Hematopoietic multipotent progenitor cell treated with erythropoietin and hydrocortisone succinate and interleukin-3 and kit ligand, for 17 days (in vitro differentiated cells): Measurements from ENCODE around the gene BLTP2.
"Not testable (repeated sequence)": the region's sequence is repeated elsewhere in the genome, so short reads cannot be mapped to it uniquely, and the experiment has no call there.

ENCODE experiments used
- DNase-seq: peaks from one replicate; pipeline ENCODE4 v3.0.0-alpha.2; 2015; ENCODE audit warnings: low spot score

BLTP2 gene

DNA sequence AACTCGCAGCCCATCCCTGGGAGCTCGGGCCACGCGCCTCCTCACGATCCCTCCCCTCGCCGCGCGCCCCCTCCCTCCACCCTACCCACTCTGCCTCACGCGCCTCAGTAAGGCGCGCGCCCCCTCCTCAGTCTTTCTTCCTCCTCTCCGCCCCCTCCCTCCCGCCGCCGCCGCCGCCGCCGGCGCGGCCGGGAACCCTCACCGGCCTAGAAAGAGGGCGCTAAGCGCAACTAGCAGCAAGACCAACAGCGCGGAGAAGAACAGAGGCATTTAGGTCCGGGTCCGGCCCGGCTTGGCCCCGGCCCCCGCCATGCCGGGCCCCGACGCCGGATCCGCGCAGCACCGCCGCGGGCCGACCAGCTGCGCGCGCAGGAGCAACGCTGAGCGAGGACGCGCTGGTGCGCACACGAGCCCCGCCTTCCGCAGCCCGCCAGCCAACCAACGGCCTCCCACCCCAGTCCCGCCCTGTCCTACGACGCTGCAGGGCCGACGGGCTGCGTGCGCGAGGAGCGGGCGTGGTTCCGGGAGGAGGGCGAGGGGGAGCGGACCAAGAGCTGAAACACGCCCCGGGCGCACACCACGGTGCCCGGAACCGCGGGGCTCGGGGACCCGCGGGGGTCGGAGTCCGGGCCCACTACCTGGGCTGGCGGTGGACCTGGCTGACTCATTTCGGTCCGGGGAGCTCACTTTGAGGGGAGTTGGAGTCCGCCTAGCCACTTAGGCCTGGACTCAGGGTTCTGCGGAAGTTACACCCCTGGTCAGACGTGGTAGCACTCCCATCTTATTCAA, at the start of gene BLTP2:
Gene BLTP2, minus strand, starts transcription at position 372 of the 789 bp plus-strand sequence. Its CDS starts 102 bp downstream, at position 270.
- peak; percentile 95 for DNase-seq

DNA sequence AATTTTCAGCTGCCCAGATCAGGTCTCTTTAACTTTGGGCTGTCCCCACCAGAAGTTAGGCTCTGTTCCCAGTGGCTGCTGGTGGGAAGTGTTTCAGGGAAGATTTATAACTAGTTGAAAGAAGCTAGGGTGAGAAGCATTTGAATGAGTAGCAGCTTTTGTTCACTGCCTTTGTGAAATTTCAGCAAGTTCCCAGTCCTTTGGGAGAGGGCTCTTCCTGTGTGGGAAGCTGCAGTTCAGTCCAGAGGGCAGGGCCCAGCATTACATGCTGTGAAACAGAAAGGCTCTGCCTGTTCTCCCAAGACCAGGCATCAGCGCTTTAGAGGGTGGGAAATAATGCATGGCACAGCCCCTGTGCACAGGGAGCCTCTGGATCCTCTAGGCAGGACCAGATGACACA, 48.9 kb upstream of the BLTP2 start:
- no peak for DNase-seq

- DNase-seq = no peak
These were observed 44.1 kb upstream of the BLTP2 start for GRCh38 chr17:28689011-28689410.

DNA sequence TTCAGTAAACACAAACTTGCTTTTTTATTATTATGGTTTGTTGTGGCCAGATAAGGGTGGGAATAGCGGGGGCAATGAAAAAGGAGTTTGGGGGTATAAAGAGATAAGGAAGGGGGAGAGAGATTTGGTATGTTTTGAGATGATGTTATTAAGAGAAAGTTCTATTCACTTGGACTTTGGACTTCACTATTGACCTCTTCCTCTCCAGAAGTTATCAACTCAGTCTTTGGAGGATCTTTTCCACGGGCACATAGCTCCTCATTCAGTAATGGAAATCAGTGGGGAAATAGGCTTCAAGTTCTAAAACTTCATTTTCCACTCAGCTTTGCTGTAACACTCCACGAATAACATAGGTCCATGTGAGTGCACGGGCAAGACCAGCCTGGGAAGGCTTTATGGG, 43.5 kb upstream of the BLTP2 start:
- DNase-seq = no peak

GRCh38 chr17:28686296-28686695, 41.3 kb upstream of the BLTP2 start:
- DNase-seq = no peak

DNA sequence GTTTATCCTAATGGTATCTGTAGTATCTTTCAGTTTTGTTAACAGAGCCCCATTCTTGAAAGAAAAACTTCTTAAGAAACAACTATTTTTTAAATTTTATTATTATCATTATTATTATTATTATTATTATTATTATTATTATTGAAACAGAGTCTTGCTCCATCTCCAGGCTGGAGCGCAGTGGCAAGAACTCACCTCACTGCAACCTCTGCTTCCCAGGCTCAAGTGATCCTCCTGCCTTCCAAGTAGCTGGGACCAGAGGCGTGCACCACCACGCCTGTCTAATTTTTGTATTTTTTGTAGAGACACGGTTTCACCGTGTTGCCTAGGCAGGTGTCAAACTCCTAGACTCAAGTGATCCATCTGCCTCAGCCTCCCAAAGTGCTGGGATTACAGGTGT, 40.4 kb upstream of the BLTP2 start:
- no peak for DNase-seq

DNA sequence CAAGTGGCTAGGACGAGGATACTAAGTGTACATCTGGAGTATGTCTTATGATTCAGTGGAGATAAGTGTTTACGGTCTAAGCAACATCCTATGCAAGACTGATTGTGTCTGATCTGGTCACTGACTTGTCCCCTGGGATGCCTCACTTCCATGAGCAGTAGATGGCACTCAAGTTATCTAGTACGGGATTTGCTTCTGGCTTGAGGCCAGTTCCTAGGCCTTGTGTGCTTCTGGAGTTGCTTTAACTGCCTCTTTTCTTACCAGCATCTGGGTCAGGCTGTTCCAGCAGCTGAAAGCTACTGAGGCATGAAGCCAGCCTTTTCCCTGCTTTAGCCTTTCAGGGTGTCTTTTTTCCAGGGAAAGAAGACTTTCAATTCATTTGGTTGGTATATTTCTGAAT, 40.0 kb upstream of the BLTP2 start:
- no peak for DNase-seq

DNA sequence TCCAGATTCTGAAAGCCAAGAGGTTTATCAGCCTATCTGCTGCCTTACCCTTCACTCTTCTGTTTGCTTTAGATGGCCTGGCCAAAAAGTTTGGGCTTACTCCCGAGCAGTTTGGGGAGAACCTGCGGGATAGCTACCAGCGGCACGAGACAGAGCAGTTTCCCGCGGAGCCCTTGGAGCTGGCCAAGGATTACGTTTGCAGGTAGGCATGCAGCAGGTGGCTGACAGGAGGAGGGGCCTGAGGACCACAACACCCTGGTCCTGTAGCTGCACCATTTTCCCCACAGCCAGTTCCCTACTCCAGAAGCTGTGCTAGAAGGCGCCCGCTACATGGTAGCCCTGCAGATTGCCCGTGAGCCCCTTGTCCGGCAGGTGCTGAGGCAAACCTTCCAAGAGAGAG, 37.7 kb upstream of the BLTP2 start:
- DNase-seq = no peak

- DNase-seq = peak; percentile 51
These were observed 31.0 kb upstream of the BLTP2 start for GRCh38 chr17:28675980-28676379.

GRCh38 chr17:28675490-28675889, 30.5 kb upstream of the BLTP2 start:
- DNase-seq = no peak

- no peak for DNase-seq
These were observed 25.0 kb upstream of the BLTP2 start for GRCh38 chr17:28669918-28670317.

- DNase-seq = no peak
These were observed 22.9 kb upstream of the BLTP2 start for GRCh38 chr17:28667870-28668269.

GRCh38 chr17:28665994-28666393, 21.0 kb upstream of the BLTP2 start:
- DNase-seq = no peak

GRCh38 chr17:28663723-28664122, 18.8 kb upstream of the BLTP2 start:
- no peak for DNase-seq

DNA sequence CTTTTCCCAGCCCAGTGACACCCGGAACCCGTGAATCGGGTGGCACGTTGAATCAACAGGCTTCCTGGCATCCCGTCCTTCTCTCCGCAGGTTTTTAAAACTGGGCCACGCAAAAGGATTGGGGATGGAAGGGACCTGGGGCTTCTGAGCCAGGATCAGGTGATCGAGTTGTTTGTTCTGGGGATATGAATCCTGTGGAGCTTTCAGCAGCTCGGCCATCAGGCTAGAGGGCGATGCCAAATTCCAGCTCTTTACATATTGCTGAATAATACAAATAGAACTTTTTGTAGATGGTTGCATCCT, 17.5 kb upstream of the BLTP2 start:
- DNase-seq = no peak

DNA sequence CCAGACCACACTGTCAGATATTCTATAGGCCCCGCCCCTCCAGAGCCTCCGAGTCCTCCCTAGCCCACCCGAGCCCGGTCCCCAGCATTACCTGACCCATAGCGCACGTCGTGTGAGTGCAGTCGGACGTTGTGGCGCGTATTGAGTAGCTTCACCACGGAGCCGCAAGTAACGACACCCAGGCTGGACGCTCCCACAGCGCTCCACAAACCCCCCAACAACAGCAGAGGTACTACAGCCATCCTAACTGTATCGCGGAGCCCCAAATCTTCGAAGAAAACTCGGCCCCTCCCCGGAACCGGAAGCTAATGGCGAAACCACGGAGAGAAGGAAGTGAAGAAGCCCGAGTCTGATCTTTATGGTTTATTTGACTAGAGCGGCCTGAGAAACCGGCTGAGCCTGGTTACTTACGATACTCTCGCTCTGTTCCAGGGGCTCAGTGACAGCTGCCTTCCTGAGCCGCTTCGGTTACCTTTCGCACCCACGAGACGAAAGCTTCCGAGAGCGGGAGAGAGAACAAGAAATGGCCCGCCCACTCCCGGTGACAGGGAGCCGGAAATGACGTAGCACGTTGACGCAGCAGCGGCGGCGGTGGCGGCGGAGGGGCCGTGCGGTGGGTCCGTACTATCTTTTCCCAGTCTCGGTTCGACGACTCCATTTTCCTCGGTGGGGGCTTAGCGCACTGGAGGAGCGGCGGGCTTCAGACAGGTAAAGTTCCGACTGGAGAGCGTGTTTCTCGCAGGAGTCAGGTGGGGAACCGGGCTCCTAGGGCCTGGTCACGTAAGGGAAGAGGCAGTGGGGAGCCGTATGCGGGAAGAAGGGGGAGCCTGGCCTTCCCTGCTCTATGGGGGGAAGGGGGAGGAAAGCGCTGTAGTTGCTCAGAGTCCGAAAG, 16.9 kb upstream of the BLTP2 start, which contains the start of the genes SDF2 and SUPT6H:
Gene SDF2, minus strand, starts transcription at position 272 of the 892 bp plus-strand sequence. Its CDS starts 30 bp downstream, at position 242.
Gene SUPT6H, plus strand, starts transcription at position 571 of the 892 bp plus-strand sequence. CDS start 11,197 bp downstream, outside the sequence.
- DNase-seq = peak; percentile 95

DNA sequence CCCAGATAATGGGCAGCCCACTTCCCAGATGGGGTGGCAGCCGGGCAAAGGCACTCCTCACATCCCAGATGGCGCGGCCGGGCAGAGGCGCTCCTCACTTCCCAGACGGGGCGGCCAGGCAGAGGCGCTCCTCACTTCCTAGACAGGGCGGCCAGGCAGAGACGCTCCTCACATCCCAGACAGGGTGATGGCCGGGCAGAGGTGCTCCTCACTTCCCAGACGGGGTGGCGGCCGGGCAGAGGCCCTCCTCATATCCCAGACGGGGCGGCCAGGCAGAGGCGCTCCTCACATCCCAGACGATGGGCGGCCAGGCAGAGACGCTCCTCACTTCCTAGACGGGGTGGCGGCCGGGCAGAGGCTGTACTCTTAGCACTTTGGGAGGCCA, 14.5 kb upstream of the BLTP2 start:
- DNase-seq = not testable (repeated sequence)

DNA sequence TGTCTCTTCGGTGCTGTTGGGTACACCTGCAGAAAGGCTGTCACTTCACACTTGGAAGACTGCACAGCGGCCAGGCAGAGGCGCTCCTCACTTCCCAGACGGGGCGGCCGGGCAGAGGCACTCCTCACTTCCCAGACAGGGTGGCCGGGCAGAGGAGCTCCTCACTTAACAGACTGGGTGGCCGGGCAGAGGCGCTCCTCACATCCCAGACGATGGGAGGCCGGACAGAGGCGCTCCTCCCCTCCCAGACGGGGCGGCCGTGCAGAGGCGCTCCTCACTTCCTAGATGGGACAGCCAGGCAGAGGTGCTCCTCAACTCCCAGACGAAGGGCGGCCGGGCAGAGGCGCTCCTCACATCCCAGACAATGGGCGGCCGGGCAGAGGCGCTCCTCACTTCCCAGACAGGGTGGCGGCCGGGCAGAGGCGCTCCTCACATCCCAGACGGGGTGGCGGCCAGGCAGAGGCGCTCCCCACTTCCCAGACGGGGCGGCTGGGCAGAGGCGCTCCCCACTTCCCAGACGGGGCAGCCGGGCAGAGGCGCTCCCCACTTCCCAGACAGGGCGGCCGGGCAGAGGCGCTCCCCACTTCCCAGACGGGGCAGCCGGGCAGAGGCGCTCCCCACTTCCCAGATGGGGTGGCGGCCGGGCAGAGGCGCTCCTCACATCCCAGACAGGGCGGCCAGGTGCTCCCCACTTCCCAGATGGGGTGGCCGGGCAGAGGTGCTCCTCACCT, 14.0 kb upstream of the BLTP2 start:
- not testable (repeated sequence) for DNase-seq

DNA sequence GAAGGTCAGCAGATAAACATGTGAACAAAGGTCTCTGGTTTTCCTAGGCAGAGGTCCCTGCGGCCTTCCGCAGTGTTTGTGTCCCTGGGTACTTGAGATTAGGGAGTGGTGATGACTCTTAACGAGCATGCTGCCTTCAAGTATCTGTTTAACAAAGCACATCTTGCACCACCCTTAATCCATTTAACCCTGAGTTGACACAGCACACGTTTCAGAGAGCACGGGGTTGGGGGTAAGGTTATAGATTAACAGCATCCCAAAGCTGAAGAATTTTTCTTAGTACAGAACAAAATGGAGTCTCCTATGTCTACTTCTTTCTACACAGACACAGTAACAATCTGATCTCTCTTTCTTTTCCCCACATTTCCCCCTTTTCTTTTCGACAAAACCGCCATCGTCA, 13.4 kb upstream of the BLTP2 start:
- not testable (repeated sequence) for DNase-seq

GRCh38 chr17:28657756-28658155, 12.8 kb upstream of the BLTP2 start:
- DNase-seq = no peak

- no peak for DNase-seq
These were observed 10.2 kb upstream of the BLTP2 start for GRCh38 chr17:28655160-28655559.

DNA sequence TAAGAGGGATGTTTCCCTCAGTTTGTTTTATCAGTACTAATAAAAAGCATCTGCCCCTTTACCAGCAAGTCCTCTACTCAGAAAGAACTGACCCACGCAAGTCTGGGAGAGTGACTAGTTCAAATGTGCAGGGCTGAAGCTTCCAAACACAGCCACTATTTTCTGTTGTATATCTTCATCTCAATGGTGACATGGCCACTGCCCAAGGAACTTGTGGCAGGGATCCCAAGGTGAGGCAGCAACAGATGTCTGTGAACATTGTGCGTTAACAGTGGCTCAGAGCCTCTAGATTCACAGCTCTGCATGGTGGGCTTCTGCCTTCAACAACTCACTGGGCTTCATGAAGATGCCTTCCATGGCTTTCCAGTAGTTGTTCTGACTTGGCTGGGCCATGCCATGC, 3.7 kb upstream of the BLTP2 start:
- no peak for DNase-seq
